Measurements from ENCODE around the gene ZNF438.

GRCh38 chr10:30833628-30833970 is 198.1 kb downstream of the ZNF438 start:
- no peak for TF ChIP-seq GATA3 (IDR thresholded peaks at IDR 0.05; ENCODE audit: low read depth, low read length)
- no peak for TF ChIP-seq GATA2 (IDR thresholded peaks at IDR 0.05; ENCODE audit: low read depth, low read length)

All from SH-SY5Y (cell line).